HG02798 (cell line): ENCODE data around the gene MCF2L.

Experiments
- ATAC-seq: cut with Tn5 transposase; IDR thresholded peaks from one replicate; pipeline ENCODE4 v1.9.1; 2021; ENCODE audit warnings: mild to moderate bottlenecking; ENCODE audit not compliant: unreplicated experiment, poor library complexity

MCF2L gene

DNA sequence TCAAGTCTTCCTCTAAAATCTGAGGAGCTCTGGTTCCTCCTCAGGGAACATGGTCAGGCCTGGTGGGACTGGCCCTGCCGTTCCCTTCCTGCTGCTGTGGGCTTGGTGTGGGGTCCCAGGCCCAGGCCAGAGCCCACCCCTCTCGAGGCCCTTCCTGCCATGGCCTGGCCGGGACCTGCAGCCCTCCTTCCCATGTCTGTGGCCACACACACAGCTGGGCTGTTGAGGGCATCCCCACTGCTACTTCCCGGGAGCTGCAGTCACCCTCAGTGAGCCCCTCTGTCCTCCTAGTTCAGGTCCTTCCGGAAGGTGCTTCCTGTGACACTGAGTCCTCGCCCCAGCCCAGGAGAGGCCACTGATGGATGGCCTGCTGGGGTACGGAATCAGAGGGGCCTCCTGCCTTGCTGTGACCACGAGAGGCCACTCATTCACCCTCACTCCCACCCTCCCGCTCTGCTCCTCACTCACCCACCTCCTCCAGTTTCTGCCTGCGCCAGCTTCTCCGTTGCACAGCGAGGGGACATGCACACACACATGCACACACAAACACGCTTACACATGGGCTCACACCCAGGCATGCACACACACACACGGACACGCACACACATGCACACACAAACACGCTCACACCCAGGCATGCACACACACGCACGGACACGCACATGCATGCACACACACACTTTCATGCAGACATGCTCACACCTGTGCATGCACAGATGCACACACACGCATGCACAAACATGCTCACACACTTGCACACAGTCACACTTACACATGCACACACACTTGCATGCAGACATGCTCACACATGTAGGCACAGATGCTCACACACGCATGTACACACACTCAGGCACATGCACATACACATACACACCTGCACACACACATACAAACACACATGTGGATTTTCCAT is 7.3 kb upstream of the MCF2L start:
- ATAC-seq, result no peak

- ATAC-seq, result no peak
These were observed 6.6 kb upstream of the MCF2L start for GRCh38 chr13:112962396-112962795.

- ATAC-seq, result no peak
These were observed 5.9 kb upstream of the MCF2L start for GRCh38 chr13:112962911-112963625.

DNA sequence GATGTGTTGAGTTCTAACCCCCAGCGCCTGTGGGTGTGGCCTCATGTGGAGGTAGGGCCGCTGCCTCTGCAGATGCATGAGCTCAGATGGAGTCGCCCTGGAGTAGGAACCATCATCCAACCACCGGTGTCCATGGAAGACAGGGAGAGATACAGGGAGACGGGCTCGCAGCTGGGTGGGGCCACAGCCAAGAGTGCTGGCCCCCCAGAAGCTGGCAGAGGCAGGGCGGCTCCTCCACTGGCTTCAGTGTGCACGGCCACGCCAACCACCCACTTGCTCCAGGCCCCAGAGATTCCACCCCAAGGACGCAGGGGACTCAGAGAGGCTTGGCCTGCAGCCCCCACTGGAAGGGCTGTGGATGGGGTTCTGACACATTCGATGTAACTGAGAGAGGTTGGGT is 5.4 kb upstream of the MCF2L start:
- ATAC-seq, result no peak

GRCh38 chr13:112964971-112965492 is 4.0 kb upstream of the MCF2L start:
- no peak for ATAC-seq

GRCh38 chr13:112965573-112966115 is 3.4 kb upstream of the MCF2L start:
- no peak for ATAC-seq

GRCh38 chr13:112966776-112967175 is 2.2 kb upstream of the MCF2L start:
- no peak for ATAC-seq

- ATAC-seq, result no peak
These were observed 1.2 kb upstream of the MCF2L start for GRCh38 chr13:112967686-112968379.

GRCh38 chr13:112968380-112968909 is 569 bp upstream of the MCF2L start:
- ATAC-seq, result no peak

DNA sequence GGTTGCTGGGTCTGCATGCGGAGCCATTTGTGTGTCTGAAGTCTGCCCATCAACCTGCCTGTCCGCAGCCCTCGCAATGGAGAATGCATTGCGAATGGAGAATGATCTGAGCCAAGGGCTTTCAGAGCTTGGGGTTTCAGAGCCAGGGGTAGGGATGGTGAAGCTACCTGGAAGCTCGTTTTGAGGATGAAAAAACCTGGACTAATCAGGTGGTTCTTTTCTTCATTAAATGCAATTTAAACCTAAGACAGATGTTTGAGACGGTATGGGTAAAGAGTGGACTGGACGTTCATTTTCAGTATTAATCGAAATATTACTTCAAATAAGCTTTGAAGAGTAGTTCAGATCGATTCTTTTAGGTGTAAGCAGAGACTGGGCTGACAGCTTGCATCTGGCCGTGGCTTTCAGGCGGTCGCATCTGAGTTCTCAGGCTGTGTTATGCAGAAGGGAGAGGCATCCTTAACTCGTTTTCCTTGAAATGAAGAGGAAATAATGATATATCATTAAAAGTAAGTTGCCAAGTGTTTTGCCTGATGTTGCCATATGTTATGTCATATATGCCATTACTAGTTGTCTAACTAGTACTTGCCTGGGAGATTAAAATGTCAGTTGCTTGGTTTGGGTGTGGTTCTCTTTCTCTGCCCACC is 801 bp downstream of the MCF2L start:
- no peak for ATAC-seq

DNA sequence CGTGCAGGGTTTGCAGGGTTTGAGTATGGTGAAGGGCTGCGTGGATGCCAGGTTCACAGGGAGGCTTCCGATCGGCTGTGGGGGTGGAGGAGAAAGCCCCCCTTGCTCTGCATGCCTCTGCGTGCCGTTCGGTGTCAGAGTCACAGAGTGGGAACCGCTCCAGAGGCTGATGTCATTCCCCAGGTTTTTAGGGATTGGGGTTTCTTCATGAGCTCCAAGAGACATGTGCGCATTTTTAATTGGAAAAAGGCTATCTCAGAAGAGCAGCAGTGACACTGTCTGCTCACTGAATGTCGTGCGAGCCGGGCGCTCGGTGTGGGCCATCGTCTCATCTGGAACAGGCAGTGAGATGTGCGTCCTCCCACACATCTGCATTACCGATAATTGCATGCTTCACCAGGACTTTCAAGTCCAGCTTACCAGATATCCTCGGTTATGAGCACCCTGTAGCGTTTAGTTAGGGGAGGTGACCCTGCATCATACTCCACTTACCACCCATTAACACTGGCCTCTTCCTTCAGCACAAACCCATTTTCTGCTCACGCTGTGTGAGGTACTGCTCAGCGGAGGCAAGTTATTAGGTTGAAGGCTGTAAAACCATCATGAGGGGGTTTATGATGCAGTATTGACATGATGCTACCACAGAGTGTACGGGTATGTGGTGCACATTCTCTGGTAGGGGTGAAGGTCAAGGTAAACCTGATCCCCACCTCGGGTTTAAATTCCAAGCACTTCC is 1.7 kb downstream of the MCF2L start:
- no peak for ATAC-seq

GRCh38 chr13:112971288-112971643 is 2.3 kb downstream of the MCF2L start:
- ATAC-seq, result no peak

DNA sequence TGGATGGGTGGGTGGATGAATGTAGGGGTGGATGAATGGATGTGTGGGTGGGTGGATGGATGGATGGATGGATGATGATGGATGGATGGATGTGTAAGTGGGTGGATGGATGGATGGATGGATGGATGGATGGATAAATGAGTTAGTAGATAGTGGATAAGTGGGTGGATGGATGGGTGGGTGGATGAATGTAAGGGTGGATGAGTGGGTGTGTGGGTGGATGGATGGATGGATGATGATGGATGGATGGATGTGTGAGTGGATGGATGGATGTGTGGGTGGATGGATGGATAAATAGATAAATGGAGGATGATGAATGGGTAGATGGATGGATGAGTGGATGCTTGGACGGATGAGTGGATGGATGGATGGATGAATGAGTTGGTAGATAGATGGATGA is 3.2 kb downstream of the MCF2L start:
- ATAC-seq, result no peak

GRCh38 chr13:112972867-112973576 is 4.0 kb downstream of the MCF2L start:
- ATAC-seq, result no peak

GRCh38 chr13:112973577-112973951 is 4.5 kb downstream of the MCF2L start:
- no peak for ATAC-seq

- ATAC-seq, result no peak
These were observed 5.1 kb downstream of the MCF2L start for GRCh38 chr13:112974125-112974524.

DNA sequence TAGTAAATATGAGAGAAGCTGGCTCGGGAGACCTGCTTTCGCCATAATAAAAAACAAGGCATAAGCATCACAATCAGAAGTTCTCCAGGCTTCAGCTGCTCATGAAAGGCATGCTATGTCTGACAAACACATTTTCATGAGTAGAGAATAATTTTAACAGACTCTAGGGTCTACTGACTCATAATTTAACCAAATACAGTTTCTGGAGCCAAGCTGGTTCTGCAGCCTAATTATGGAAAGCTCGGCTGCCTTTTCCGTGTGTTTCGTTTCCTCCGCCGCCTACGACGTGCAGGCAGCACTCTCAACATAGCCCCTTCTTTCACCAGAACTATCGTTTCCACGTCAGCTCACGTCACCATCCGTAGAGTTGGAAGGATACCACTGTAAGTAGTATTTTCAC is 5.7 kb downstream of the MCF2L start:
- no peak for ATAC-seq

- ATAC-seq, result no peak
These were observed 6.5 kb downstream of the MCF2L start for GRCh38 chr13:112975401-112975939.
